ENCODE measurements around the gene NTM. TPM values are rescaled to one million over a fixed set of nuclear protein-coding genes. Genes with fewer than 3 reads are reported as not detected.

NTM gene
- total and polyA plus RNA-seq, 12 donors, result 0.26 to 11.5 (median 4.0) TPM

DNA sequence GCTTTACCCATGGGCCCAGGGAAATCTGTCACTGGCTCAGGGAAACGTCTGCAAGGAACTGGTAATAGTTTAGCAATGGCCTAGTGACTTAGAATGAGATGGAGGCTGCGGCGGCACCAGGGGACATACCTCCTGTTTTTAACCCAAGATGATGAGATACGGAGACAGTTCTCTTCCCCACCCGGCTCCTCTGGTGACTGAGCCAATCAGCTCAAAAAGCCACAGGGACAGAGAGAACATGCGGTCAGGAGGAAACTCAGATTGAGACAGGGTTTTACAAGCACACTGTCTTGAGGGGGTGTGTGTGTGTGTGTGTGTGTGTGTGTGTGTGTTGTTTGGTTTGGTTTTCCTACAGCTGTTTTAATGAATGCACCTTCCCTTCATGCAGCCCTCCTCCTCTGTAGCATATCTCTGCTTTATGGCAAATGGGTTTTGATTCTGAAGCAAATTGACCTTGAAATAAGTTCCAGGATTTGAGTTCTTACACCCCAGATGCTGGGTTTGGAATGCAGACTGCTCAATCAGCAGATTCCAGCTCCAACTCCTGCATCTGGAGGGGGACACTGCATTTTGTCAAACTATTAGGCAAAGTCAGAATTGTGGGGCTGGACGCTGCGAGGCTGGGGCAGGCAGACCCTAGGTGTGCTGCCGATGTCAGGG is 246.2 kb downstream of the NTM start:
- Histone ChIP-seq H3K27ac (no peak overlapping the region), H3K9me3 (replicated peaks in 1 of 3) (no peaks in the 10 kb centered on the region), H3K4me3 (no peak overlapping the region), H3K36me3 (replicated peaks in 1 of 2) (no peaks in the 10 kb centered on the region), H3K4me1 (replicated peaks in 1 of 2) (no peaks in the 10 kb centered on the region), H3K27me3 (no peaks in the 10 kb centered on the region)
- TF ChIP-seq CTCF (IDR thresholded peaks at IDR 0.05) (no peak), POLR2A (IDR thresholded peaks at IDR 0.05) (no peak)
- intact Hi-C loops (cut with DNase I), result no loop called here
- no peak for DNase-seq
- 63 to 73% (median 66%) methylated on average over 6 to 9 of the region's 9 CpGs for WGBS, 4 donors

GRCh38 chr11:131618201-131618600 is 247.8 kb downstream of the NTM start:
- no peaks in the 10 kb centered on the region for H3K36me3 ChIP-seq (replicated peaks in 1 of 2)
- no peak for TF ChIP-seq POLR2A (IDR thresholded peaks at IDR 0.05)
- TF ChIP-seq CTCF (IDR thresholded peaks at IDR 0.05), result no peak
- no peaks in the 10 kb centered on the region for H3K4me1 ChIP-seq (replicated peaks in 1 of 2)
- WGBS, 4 donors, result 67 to 81% (median 78%) methylated on average over 5 of the region's 5 CpGs
- H3K27ac ChIP-seq, result no peak overlapping the region
- no peaks in the 10 kb centered on the region for H3K9me3 ChIP-seq (replicated peaks in 1 of 3)
- no peak for DNase-seq
- intact Hi-C loops (cut with DNase I), result no loop called here
- no peaks in the 10 kb centered on the region for H3K27me3 ChIP-seq
- H3K4me3 ChIP-seq, result no peak overlapping the region

GRCh38 chr11:131622193-131622592 is 251.8 kb downstream of the NTM start:
- no peaks in the 10 kb centered on the region for H3K36me3 ChIP-seq (replicated peaks in 1 of 2)
- no peaks in the 10 kb centered on the region for H3K27me3 ChIP-seq
- no peaks in the 10 kb centered on the region for H3K9me3 ChIP-seq (replicated peaks in 1 of 3)
- H3K4me1 ChIP-seq (replicated peaks in 1 of 2), result no peaks in the 10 kb centered on the region
- TF ChIP-seq POLR2A (IDR thresholded peaks at IDR 0.05), result no peak
- TF ChIP-seq CTCF (IDR thresholded peaks at IDR 0.05), result no peak
- DNase-seq, result no peak
- H3K27ac ChIP-seq, result no peak overlapping the region
- WGBS, 4 donors, result 82 to 91% (median 82%) methylated on average over 8 of the region's 8 CpGs
- intact Hi-C loops (cut with DNase I), result no loop called here
- no peak overlapping the region for H3K4me3 ChIP-seq

- Histone ChIP-seq H3K27ac (no peak overlapping the region), H3K4me3 (no peak overlapping the region), H3K4me1 (replicated peaks in 1 of 2) (no peaks in the 10 kb centered on the region), H3K36me3 (replicated peaks in 1 of 2) (no peaks in the 10 kb centered on the region), H3K27me3 (no peaks in the 10 kb centered on the region), H3K9me3 (replicated peaks in 1 of 3) (no peaks in the 10 kb centered on the region)
- 75 to 86% (median 81%) methylated on average over 4 of the region's 4 CpGs for WGBS, 4 donors
- DNase-seq, result no peak
- intact Hi-C loops (cut with DNase I), result no loop called here
- TF ChIP-seq POLR2A (IDR thresholded peaks at IDR 0.05), result no peak
- no peak for TF ChIP-seq CTCF (IDR thresholded peaks at IDR 0.05)
These were observed 254.1 kb downstream of the NTM start for GRCh38 chr11:131624531-131624930.

Data from adrenal gland (tissue), 12 donors.